Esophagus squamous epithelium (tissue), 4 donors: ENCODE results near the gene METTL6.

Experiments used
- POLR2A ChIP-seq, 4 donors: fragments of 450-650 bp; IDR thresholded peaks; one replicate each; pipeline ENCODE4 v1.6.1; 2017; ENCODE audit warnings: antibody characterized with exemption in 4 of 4, mild to moderate bottlenecking in 4 of 4, moderate library complexity in 3 of 4
- TF ChIP-seq, protein P1 (sequence below), 6 experiments: fragments of 450-650 bp in 4 of 6; fragments of 200-600 bp in 2 of 6; sonication (generic) in 2 of 6; IDR thresholded peaks; one replicate each; pipeline ENCODE4 v1.5.1; 2016 to 2019; ENCODE audit warnings: antibody characterized with exemption in 6 of 6, mild to moderate bottlenecking in 4 of 6, moderate library complexity in 4 of 6

DNA sequence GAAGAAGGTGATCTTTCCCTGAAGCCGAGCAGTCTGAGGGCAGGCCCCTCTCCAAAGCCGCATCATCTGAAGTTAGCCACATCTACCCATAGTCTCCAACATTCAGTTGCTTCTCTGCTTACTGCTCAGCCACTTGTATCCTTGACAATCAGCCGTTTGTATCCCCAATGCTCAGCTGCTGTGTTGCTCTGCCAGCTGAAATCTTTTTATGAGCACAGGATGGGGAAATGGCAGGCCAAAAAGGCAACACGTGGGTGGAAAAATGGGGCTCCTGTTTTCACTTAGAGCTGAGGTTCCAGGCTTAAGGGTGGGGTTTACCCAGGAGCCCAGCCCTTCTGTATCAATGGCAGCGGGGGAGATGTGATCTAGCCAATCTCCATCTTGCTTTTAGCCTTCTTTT, 36.3 kb downstream of the METTL6 start:
- TF ChIP-seq, protein P1, sequence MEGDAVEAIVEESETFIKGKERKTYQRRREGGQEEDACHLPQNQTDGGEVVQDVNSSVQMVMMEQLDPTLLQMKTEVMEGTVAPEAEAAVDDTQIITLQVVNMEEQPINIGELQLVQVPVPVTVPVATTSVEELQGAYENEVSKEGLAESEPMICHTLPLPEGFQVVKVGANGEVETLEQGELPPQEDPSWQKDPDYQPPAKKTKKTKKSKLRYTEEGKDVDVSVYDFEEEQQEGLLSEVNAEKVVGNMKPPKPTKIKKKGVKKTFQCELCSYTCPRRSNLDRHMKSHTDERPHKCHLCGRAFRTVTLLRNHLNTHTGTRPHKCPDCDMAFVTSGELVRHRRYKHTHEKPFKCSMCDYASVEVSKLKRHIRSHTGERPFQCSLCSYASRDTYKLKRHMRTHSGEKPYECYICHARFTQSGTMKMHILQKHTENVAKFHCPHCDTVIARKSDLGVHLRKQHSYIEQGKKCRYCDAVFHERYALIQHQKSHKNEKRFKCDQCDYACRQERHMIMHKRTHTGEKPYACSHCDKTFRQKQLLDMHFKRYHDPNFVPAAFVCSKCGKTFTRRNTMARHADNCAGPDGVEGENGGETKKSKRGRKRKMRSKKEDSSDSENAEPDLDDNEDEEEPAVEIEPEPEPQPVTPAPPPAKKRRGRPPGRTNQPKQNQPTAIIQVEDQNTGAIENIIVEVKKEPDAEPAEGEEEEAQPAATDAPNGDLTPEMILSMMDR (IDR thresholded peaks at IDR 0.05), result no peak
- no peak for TF ChIP-seq POLR2A (IDR thresholded peaks at IDR 0.05)
